Measurements from ENCODE around the gene LRRC4C. TPM values are rescaled to one million over a fixed set of nuclear protein-coding genes. Genes with fewer than 3 reads are reported as not detected.

LRRC4C gene
- total RNA-seq, 1 donor from 2014 or later, result 0.64 TPM

DNA sequence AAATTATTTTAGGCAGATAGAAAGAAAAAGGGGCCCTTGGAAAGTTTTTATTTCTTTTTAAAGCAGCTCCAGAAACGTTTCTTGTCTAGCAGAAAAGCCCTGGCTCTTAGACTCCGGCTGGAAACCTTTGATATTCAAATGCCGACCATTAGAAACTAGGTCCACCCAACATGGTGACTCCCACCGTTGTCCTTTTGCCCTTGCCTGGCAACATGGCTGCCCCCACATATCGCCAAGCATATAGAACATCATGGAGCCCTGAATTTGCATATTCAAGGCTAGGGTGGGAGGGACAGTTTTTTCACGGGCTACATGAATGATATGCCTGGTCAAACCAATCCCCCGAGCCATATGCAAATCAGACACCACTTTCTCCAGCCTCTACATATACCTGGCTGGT lies 1379.0 kb downstream of the LRRC4C start:
- no peak overlapping the region for H3K4me3 Mint-ChIP-seq (ENCODE audit: unreplicated experiment)
- no peaks in the 10 kb centered on the region for H3K36me3 Mint-ChIP-seq (ENCODE audit: unreplicated experiment)
- H3K4me1 Mint-ChIP-seq (ENCODE audit: low read depth, unreplicated experiment), result no peaks in the 10 kb centered on the region
- peaks cover 3% of the 10 kb centered on the region for H3K27me3 Mint-ChIP-seq (ENCODE audit: unreplicated experiment)
- H3K9me3 Mint-ChIP-seq (ENCODE audit: unreplicated experiment), result no peaks in the 10 kb centered on the region
- no peak for DNase-seq
- TF ChIP-seq, protein P1, sequence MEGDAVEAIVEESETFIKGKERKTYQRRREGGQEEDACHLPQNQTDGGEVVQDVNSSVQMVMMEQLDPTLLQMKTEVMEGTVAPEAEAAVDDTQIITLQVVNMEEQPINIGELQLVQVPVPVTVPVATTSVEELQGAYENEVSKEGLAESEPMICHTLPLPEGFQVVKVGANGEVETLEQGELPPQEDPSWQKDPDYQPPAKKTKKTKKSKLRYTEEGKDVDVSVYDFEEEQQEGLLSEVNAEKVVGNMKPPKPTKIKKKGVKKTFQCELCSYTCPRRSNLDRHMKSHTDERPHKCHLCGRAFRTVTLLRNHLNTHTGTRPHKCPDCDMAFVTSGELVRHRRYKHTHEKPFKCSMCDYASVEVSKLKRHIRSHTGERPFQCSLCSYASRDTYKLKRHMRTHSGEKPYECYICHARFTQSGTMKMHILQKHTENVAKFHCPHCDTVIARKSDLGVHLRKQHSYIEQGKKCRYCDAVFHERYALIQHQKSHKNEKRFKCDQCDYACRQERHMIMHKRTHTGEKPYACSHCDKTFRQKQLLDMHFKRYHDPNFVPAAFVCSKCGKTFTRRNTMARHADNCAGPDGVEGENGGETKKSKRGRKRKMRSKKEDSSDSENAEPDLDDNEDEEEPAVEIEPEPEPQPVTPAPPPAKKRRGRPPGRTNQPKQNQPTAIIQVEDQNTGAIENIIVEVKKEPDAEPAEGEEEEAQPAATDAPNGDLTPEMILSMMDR (IDR thresholded peaks at IDR 0.05; ENCODE audit: partially characterized antibody, unreplicated experiment), result no peak
- H3K27ac Mint-ChIP-seq (ENCODE audit: unreplicated experiment), result no peak overlapping the region
